IMR-90 (cell line): ENCODE data around the gene PPM1L. TPM values are rescaled to one million over a fixed set of nuclear protein-coding genes. Genes with fewer than 3 reads are reported as not detected.

Experiments used
- ATAC-seq: fragments of 200-7000 bp; cut with Tn5 transposase; 2 replicates; pipeline ENCODE4 v1.9.1; 2020; ENCODE audit warnings: low read depth, mild to moderate bottlenecking, moderate library complexity
- BruUV-seq: library from RNA; stranded (reverse); fragments of 400-500 nt; replicated peaks from 2 replicates; lab custom pipeline; 2021; lab: Mats Ljungman, UMichigan
- CTCF ChIA-PET: fragments of 300-600 bp; formaldehyde crosslinking; extraction: SDS; loops from one replicate; lab custom pipeline; 2021; ENCODE audit warnings: antibody characterized with exemption; lab: Yijun Ruan, JAX
- POLR2A ChIA-PET: fragments of 300-600 bp; sonication (Branson Sonifier 250); formaldehyde crosslinking; loops from one replicate; lab custom pipeline; 2022; ENCODE audit warnings: antibody characterized with exemption; ENCODE audit not compliant: unreplicated experiment; lab: Charles Lee
- DNase-seq: peaks from one replicate; pipeline ENCODE4 v3.0.0; 2013
- H2AFZ ChIP-seq: replicated peaks from 2 replicates; pipeline ENCODE3; 2013; ENCODE audit warnings: low read length, mild to moderate bottlenecking; ENCODE audit not compliant: poor library complexity
- H2AK5ac ChIP-seq: 2 replicates; pipeline ENCODE4 v1.6.1; 2013; ENCODE audit warnings: low read depth, low read length, inconsistent platforms
- H2AK9ac ChIP-seq: replicated peaks from 2 replicates; pipeline ENCODE3; 2013; ENCODE audit warnings: mild to moderate bottlenecking, low read depth, low read length, moderate library complexity; ENCODE audit not compliant: poor library complexity
- H2BK120ac ChIP-seq: 2 replicates; pipeline ENCODE4 v1.6.1; 2013; ENCODE audit warnings: low read depth, low read length, inconsistent platforms
- H2BK15ac ChIP-seq: 3 replicates; pipeline ENCODE4 v1.6.1; 2013; ENCODE audit warnings: low read depth, low read length, inconsistent platforms
- H2BK20ac ChIP-seq: 2 replicates; pipeline ENCODE4 v1.6.1; 2013; ENCODE audit warnings: low read depth, mild to moderate bottlenecking, inconsistent platforms, low read length, moderate library complexity
- H2BK5ac ChIP-seq: 2 replicates; pipeline ENCODE4 v1.6.1; 2013; ENCODE audit warnings: mild to moderate bottlenecking, low read depth, low read length, inconsistent platforms; ENCODE audit not compliant: poor library complexity, severe bottlenecking
- H3K14ac ChIP-seq: replicated peaks from 2 replicates; pipeline ENCODE4 v1.6.1; 2013; ENCODE audit warnings: low read depth, low read length, inconsistent platforms
- H3K18ac ChIP-seq: 2 replicates; pipeline ENCODE4 v1.6.1; 2013; ENCODE audit warnings: low read depth, low read length, control low read depth
- H3K23ac ChIP-seq: 2 replicates; pipeline ENCODE4 v1.6.1; 2013; ENCODE audit warnings: low read depth, low read length, inconsistent platforms
- H3K27ac ChIP-seq: 2 replicates; pipeline ENCODE4 v1.5.1; 2013; ENCODE audit warnings: mild to moderate bottlenecking, control low read depth, low read length; ENCODE audit not compliant: insufficient read depth
- H3K27me3 ChIP-seq: 2 replicates; pipeline ENCODE4 v1.6.1; 2013; ENCODE audit warnings: low read length; ENCODE audit not compliant: control insufficient read depth, insufficient read depth
- H3K36me3 ChIP-seq: 2 replicates; pipeline ENCODE4 v1.6.1; 2013; ENCODE audit warnings: low read length, mixed read lengths; ENCODE audit not compliant: control insufficient read depth, insufficient read depth
- H3K4ac ChIP-seq: 2 replicates; pipeline ENCODE4 v1.6.1; 2013; ENCODE audit warnings: low read depth, low read length, inconsistent platforms
- H3K4me1 ChIP-seq: 2 replicates; pipeline ENCODE4 v1.6.1; 2013; ENCODE audit warnings: low read length, mixed read lengths; ENCODE audit not compliant: control insufficient read depth, insufficient read depth
- H3K4me2 ChIP-seq: 2 replicates; pipeline ENCODE4 v1.6.1; 2013; ENCODE audit warnings: low read depth, mild to moderate bottlenecking, control low read depth, low read length, moderate library complexity
- H3K4me3 ChIP-seq: 2 replicates; pipeline ENCODE4 v1.5.1; 2013; ENCODE audit warnings: low read depth, mild to moderate bottlenecking, control low read depth, low read length, moderate library complexity; ENCODE audit not compliant: insufficient read depth
- H3K56ac ChIP-seq: 2 replicates; pipeline ENCODE4 v1.6.1; 2013; ENCODE audit warnings: low read length, inconsistent platforms; ENCODE audit not compliant: insufficient read depth; ENCODE audit errors: extremely low read depth
- H3K79me1 ChIP-seq, 2 experiments: 2 replicates each; pipeline ENCODE4 v1.6.1; 2013; ENCODE audit warnings: low read length in 2 of 2, inconsistent platforms in 1 of 2, low read depth in 1 of 2
- H3K9ac ChIP-seq: 2 replicates; pipeline ENCODE4 v1.6.1; 2013; ENCODE audit warnings: low read depth, low read length, control low read depth
- H3K9me1 ChIP-seq: 2 replicates; pipeline ENCODE4 v1.6.1; 2013; ENCODE audit warnings: low read length, inconsistent platforms; ENCODE audit not compliant: insufficient read depth
- H3K9me3 ChIP-seq: 2 replicates; pipeline ENCODE4 v1.6.1; 2013; ENCODE audit warnings: low read length; ENCODE audit not compliant: control insufficient read depth, insufficient read depth
- H4K20me1 ChIP-seq: 2 replicates; pipeline ENCODE4 v1.6.1; 2013; ENCODE audit warnings: low read length, inconsistent platforms; ENCODE audit not compliant: insufficient read depth
- H4K5ac ChIP-seq: 2 replicates; pipeline ENCODE4 v1.6.1; 2013; ENCODE audit warnings: mild to moderate bottlenecking, low read depth, low read length, control low read depth
- H4K8ac ChIP-seq, 2 experiments: 2 replicates each; pipeline ENCODE4 v1.6.1; 2013; ENCODE audit warnings: low read depth in 2 of 2, low read length in 2 of 2, control low read depth in 1 of 2, inconsistent platforms in 1 of 2
- H4K91ac ChIP-seq: 2 replicates; pipeline ENCODE4 v1.6.1; 2013; ENCODE audit warnings: low read depth, low read length, inconsistent platforms; ENCODE audit not compliant: insufficient read depth
- RAD21 ChIP-seq: IDR thresholded peaks from 2 replicates; pipeline ENCODE4 v1.6.1; 2012; ENCODE audit warnings: low read length, improper control_type of control experiment
- RCOR1 ChIP-seq: IDR thresholded peaks from 2 replicates; pipeline ENCODE4 v1.6.1; 2012; ENCODE audit warnings: mild to moderate bottlenecking, low read length, improper control_type of control experiment; ENCODE audit not compliant: insufficient replicate concordance
- WGBS, 2 experiments: methylation state at CpG; one replicate each; pipeline versions ENCODE4 v1.1.5 to v1.1.7; 2013; ENCODE audit warnings: missing lambda C conversion rate in 2 of 2; ENCODE audit not compliant: insufficient read length in 1 of 2; ENCODE audit errors: extremely low coverage in 2 of 2; 5-methylcytosine and 5-hydroxymethylcytosine counted together
- dilution Hi-C: fragments of 300-500 bp; cut with HindIII; formaldehyde crosslinking; loops from one replicate; pipeline ENCODE4 v1.14.3; 2018; ENCODE audit warnings: low sequenced_read_pairs; ENCODE audit not compliant: unreplicated experiment
- in situ Hi-C: fragments of 300-500 bp; cut with MboI; formaldehyde crosslinking; loops from 3 replicates; pipeline ENCODE4 v1.14.3; 2019; ENCODE audit warnings: low sequenced_read_pairs, inconsistent platforms, mixed read lengths
- intact Hi-C: fragments of 100-400 bp; cut with micrococcal nuclease; formaldehyde crosslinking; loops from 2 replicates; pipeline ENCODE4 v1.10.0; 2022
- polyA plus RNA-seq, 3 experiments: library from polyadenylated mRNA; depleted of rRNA; stranded (reverse); fragments of >200 nt; gene quantifications; 2 replicates each; pipeline ENCODE4 v1.2.3, GENCODE V29; 2012; ENCODE audit warnings: low replicate concordance in 1 of 3
- total RNA-seq: library from RNA; depleted of rRNA; stranded (reverse); fragments of >200 nt; gene quantifications from 2 replicates; pipeline ENCODE4 v1.2.3, GENCODE V29; 2012
- TF ChIP-seq, protein P1 (sequence below): conservative IDR thresholded peaks from 2 replicates; pipeline ENCODE4 v1.5.1; 2012; ENCODE audit warnings: mild to moderate bottlenecking, low read depth, low read length, improper control_type of control experiment
- TF ChIP-seq, protein P2 (sequence below): fragments of 150-350 bp; IDR thresholded peaks from 2 replicates; pipeline ENCODE4 v1.6.1; 2016; ENCODE audit warnings: low read depth, mild to moderate bottlenecking, low read length, moderate library complexity, borderline replicate concordance
- TF ChIP-seq, protein P3 (sequence below): fragments of 150-350 bp; IDR thresholded peaks from 2 replicates; pipeline ENCODE4 v1.6.1; 2017; ENCODE audit warnings: mild to moderate bottlenecking, antibody characterized with exemption, low read length, low read depth

The PPM1L gene
- total and polyA plus RNA-seq, 2 of the 4 experiments (the other 2 are of a cell fraction) = 0.14 to 0.18 TPM

DNA sequence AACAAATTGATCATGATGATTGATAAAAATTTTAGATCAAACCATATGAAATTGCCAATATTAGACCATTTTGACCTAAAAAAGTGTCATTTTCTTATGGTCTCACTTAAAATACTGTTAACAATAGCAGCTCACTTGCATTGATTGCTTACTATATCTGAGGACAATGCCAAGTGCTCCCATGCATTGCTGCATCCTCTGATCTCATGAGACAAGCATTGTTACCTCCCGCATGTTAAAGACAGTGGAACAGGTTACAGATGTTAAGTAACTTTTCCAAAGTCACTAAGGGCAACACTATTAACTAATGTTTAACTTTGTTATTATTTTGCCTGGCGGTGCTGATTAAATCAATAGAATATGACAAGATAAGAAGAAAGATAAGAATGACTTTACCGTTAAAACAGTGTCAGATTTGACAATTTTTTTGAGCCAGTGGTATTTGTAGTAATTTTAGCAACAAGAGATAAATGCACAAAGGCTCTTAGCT, 69.3 kb downstream of the PPM1L start:
- H4K5ac ChIP-seq = no peak overlapping the region
- no peak overlapping the region for H3K18ac ChIP-seq
- no peak overlapping the region for H3K56ac ChIP-seq
- H2BK20ac ChIP-seq = no peak overlapping the region
- H2BK120ac ChIP-seq = no peak overlapping the region
- no peak for DNase-seq
- no peak overlapping the region for H3K4me2 ChIP-seq
- H3K36me3 ChIP-seq = no peaks in the 10 kb centered on the region
- intact Hi-C loops = no loop called here
- BruUV-seq = no TSS peak
- CTCF ChIA-PET = no interaction called here
- no CpG with 5 or more reads among the region's 3 CpGs for WGBS, 2 experiments
- dilution Hi-C loops = no loop called here
- H4K20me1 ChIP-seq = no peaks in the 10 kb centered on the region
- H3K9ac ChIP-seq = no peak overlapping the region
- H2AFZ ChIP-seq = no peak overlapping the region
- no peak overlapping the region for H2BK5ac ChIP-seq
- in situ Hi-C loops = no loop called here
- no peak for ATAC-seq
- H4K91ac ChIP-seq = no peak overlapping the region
- no peak overlapping the region for H4K8ac ChIP-seq
- H3K23ac ChIP-seq = no peak overlapping the region
- POLR2A ChIA-PET = no interaction called here
- no peaks in the 10 kb centered on the region for H3K4me1 ChIP-seq
- H3K9me1 ChIP-seq = no peaks in the 10 kb centered on the region
- H3K9me3 ChIP-seq = no peaks in the 10 kb centered on the region
- no peak overlapping the region for H3K14ac ChIP-seq
- no peak overlapping the region for H3K4ac ChIP-seq
- H2AK9ac ChIP-seq = no peak overlapping the region
- no peak overlapping the region for H2BK15ac ChIP-seq
- no peaks in the 10 kb centered on the region for H3K27me3 ChIP-seq
- H3K4me3 ChIP-seq = no peak overlapping the region
- TF ChIP-seq RAD21 = no peak
- no peak for TF ChIP-seq RCOR1
- TF ChIP-seq, protein P1, sequence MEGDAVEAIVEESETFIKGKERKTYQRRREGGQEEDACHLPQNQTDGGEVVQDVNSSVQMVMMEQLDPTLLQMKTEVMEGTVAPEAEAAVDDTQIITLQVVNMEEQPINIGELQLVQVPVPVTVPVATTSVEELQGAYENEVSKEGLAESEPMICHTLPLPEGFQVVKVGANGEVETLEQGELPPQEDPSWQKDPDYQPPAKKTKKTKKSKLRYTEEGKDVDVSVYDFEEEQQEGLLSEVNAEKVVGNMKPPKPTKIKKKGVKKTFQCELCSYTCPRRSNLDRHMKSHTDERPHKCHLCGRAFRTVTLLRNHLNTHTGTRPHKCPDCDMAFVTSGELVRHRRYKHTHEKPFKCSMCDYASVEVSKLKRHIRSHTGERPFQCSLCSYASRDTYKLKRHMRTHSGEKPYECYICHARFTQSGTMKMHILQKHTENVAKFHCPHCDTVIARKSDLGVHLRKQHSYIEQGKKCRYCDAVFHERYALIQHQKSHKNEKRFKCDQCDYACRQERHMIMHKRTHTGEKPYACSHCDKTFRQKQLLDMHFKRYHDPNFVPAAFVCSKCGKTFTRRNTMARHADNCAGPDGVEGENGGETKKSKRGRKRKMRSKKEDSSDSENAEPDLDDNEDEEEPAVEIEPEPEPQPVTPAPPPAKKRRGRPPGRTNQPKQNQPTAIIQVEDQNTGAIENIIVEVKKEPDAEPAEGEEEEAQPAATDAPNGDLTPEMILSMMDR = no peak
- TF ChIP-seq, protein P2, sequence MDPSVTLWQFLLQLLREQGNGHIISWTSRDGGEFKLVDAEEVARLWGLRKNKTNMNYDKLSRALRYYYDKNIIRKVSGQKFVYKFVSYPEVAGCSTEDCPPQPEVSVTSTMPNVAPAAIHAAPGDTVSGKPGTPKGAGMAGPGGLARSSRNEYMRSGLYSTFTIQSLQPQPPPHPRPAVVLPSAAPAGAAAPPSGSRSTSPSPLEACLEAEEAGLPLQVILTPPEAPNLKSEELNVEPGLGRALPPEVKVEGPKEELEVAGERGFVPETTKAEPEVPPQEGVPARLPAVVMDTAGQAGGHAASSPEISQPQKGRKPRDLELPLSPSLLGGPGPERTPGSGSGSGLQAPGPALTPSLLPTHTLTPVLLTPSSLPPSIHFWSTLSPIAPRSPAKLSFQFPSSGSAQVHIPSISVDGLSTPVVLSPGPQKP = no peak
- TF ChIP-seq, protein P3, sequence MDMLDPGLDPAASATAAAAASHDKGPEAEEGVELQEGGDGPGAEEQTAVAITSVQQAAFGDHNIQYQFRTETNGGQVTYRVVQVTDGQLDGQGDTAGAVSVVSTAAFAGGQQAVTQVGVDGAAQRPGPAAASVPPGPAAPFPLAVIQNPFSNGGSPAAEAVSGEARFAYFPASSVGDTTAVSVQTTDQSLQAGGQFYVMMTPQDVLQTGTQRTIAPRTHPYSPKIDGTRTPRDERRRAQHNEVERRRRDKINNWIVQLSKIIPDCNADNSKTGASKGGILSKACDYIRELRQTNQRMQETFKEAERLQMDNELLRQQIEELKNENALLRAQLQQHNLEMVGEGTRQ = no peak
- H3K27ac ChIP-seq = no peak overlapping the region
- H3K79me1 ChIP-seq = no peaks in the 10 kb centered on the region
- H2AK5ac ChIP-seq = no peak overlapping the region
